ENCODE data around the gene CCRL2.
"Not testable (repeated sequence)": the region's sequence is repeated elsewhere in the genome, so short reads cannot be mapped to it uniquely, and the experiment has no call there.

CCRL2 gene

DNA sequence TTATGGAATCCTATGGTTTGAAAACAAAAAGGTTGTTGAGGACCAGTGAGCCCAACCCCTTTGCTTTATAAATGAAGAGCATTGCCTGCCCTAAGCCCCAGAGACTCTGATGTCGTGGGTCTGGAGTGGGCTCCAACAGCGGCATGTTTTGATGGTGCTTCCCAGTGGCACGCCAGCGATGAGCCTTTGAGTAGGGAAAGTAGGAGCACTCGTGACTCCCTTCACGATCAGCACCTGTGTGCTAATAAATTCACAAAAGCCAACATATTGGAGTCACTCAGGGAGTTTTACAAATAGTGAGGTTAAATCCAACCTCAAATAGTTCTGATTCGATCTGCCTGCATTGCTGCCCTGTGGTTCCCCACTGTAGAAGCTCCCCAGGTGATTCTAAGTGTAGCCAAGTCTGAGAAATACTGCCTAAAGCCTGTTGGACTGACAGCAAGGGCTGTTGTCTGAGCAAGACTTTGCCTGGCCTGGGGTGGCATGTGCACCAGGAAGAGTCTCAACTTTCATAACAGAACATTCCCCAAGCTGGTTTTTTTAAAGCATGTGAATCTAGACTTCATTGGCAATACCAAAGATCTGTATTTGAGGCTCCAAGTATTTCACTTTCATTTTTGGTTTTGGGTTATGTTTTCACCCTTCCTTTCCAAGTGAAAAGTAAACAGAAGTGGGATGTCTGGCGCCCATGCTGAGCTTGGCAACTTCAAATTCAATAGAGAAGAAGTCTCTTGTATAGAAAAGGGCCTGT lies 26.4 kb upstream of the CCRL2 start:
- Histone ChIP-seq H3K4me1 (ENCODE audit: control insufficient read depth, insufficient read depth, low read length, poor library complexity, severe bottlenecking) (peaks cover 6% of the 10 kb centered on the region), H3K36me3 (ENCODE audit: control insufficient read depth, insufficient read depth, low read length) (no peaks in the 10 kb centered on the region), H3K4me3 (ENCODE audit: insufficient read depth, low read depth, low read length, poor library complexity, severe bottlenecking) (no peak overlapping the region), H3K27ac (ENCODE audit: insufficient read depth, low read length, poor library complexity, severe bottlenecking) (no peak overlapping the region), H3K9me3 (ENCODE audit: control insufficient read depth, low read length) (no peaks in the 10 kb centered on the region), H3K27me3 (replicated peaks; ENCODE audit: control insufficient read depth, insufficient read depth, low read length, poor library complexity, severe bottlenecking) (no peaks in the 10 kb centered on the region)
- no peak for DNase-seq

- DNase-seq = no peak
- no peaks in the 10 kb centered on the region for H3K9me3 ChIP-seq (ENCODE audit: control insufficient read depth, low read length)
- H3K27me3 ChIP-seq (replicated peaks; ENCODE audit: control insufficient read depth, insufficient read depth, low read length, poor library complexity, severe bottlenecking) = no peaks in the 10 kb centered on the region
- no peaks in the 10 kb centered on the region for H3K36me3 ChIP-seq (ENCODE audit: control insufficient read depth, insufficient read depth, low read length)
- H3K27ac ChIP-seq (ENCODE audit: insufficient read depth, low read length, poor library complexity, severe bottlenecking) = no peak overlapping the region
- peaks cover 4% of the 10 kb centered on the region for H3K4me1 ChIP-seq (ENCODE audit: control insufficient read depth, insufficient read depth, low read length, poor library complexity, severe bottlenecking)
- no peak overlapping the region for H3K4me3 ChIP-seq (ENCODE audit: insufficient read depth, low read depth, low read length, poor library complexity, severe bottlenecking)
Observed at GRCh38 chr3:46381625-46382024, 25.4 kb upstream of the CCRL2 start.

DNA sequence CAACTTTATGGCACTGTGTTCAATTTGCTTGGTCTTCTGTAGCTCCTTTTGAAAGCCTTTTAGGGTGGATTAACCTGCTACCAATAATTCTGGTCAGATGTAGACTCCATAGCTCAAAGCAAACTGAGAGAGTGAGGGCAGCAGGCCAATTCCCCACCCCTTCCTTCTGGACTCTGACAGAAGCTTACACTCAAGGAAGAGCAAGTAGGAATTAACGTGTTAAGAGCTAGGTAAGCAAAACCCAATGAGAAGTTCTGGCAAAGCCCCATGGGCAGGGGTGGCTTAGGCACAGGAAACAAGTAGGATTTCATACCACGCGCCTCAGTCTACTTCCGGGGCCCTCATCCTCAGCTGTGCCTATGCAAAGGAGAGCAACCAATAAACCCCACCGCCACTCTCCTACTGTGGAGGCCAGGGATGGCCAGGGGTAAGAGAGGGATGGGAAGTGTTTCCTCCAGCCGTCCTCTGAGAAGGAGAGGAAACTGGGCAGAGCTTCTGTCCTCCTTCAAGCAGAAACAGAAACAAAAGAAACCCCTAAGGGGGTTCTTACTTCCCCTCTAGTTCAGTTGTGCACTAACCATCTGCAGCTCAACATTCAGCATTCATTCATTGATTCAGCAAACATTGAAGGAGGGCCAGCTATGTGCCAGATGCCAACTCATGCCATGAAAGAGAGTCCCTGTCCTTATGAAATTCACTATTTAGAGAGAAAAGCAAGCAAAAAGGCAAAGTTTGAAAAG lies 23.7 kb upstream of the CCRL2 start:
- Histone ChIP-seq H3K27me3 (replicated peaks; ENCODE audit: control insufficient read depth, insufficient read depth, low read length, poor library complexity, severe bottlenecking) (no peaks in the 10 kb centered on the region), H3K4me3 (ENCODE audit: insufficient read depth, low read depth, low read length, poor library complexity, severe bottlenecking) (no peak overlapping the region), H3K9me3 (ENCODE audit: control insufficient read depth, low read length) (no peaks in the 10 kb centered on the region), H3K27ac (ENCODE audit: insufficient read depth, low read length, poor library complexity, severe bottlenecking) (no peak overlapping the region), H3K4me1 (ENCODE audit: control insufficient read depth, insufficient read depth, low read length, poor library complexity, severe bottlenecking) (peaks cover 4% of the 10 kb centered on the region), H3K36me3 (ENCODE audit: control insufficient read depth, insufficient read depth, low read length) (no peaks in the 10 kb centered on the region)
- no peak for DNase-seq

DNA sequence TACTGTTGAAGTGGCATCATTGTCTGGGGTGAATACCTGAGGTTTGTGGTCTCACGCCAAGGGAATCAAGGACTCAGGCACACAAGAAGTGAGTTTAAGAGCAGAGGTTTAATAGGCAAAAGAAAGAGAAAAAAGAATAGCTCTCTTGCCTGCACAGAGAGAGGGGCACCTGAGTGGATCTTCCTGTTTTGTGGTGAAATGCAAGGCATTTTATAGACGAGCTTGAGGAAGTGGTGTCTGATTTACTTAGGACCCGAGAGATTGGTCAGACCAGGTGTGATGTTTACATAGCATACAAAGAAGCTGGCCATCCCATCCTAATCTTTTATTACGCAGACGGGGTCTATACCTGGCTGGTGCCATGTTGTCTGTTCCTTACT lies 23.1 kb upstream of the CCRL2 start:
- Histone ChIP-seq H3K27ac (ENCODE audit: insufficient read depth, low read length, poor library complexity, severe bottlenecking) (no peak overlapping the region), H3K4me3 (ENCODE audit: insufficient read depth, low read depth, low read length, poor library complexity, severe bottlenecking) (no peak overlapping the region), H3K27me3 (replicated peaks; ENCODE audit: control insufficient read depth, insufficient read depth, low read length, poor library complexity, severe bottlenecking) (no peaks in the 10 kb centered on the region), H3K36me3 (ENCODE audit: control insufficient read depth, insufficient read depth, low read length) (no peaks in the 10 kb centered on the region), H3K4me1 (ENCODE audit: control insufficient read depth, insufficient read depth, low read length, poor library complexity, severe bottlenecking) (peaks cover 4% of the 10 kb centered on the region), H3K9me3 (ENCODE audit: control insufficient read depth, low read length) (no peaks in the 10 kb centered on the region)
- DNase-seq = no peak

DNA sequence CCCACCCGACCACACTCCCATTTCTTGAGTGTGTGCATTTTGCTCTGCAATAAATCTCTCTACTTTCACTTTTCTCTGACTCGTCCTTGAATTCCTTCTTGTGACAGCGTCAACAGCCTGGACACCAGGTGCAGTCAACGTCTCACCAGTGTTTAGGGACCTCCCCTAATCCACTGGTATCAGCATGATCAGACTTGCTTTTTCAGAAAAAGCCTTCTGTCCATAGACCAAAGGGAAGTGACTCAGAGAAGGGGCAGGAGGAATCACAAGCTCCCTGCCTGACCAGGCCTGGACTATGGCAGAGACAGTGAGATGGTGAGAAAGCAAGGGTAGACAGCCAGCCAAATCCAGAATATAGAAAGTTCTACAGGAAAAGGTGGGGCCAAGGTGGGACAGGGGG lies 20.9 kb upstream of the CCRL2 start:
- H3K27ac ChIP-seq (ENCODE audit: insufficient read depth, low read length, poor library complexity, severe bottlenecking) = no peak overlapping the region
- no peak for DNase-seq
- no peaks in the 10 kb centered on the region for H3K4me1 ChIP-seq (ENCODE audit: control insufficient read depth, insufficient read depth, low read length, poor library complexity, severe bottlenecking)
- no peak overlapping the region for H3K4me3 ChIP-seq (ENCODE audit: insufficient read depth, low read depth, low read length, poor library complexity, severe bottlenecking)
- no peaks in the 10 kb centered on the region for H3K9me3 ChIP-seq (ENCODE audit: control insufficient read depth, low read length)
- H3K27me3 ChIP-seq (replicated peaks; ENCODE audit: control insufficient read depth, insufficient read depth, low read length, poor library complexity, severe bottlenecking) = no peaks in the 10 kb centered on the region
- no peaks in the 10 kb centered on the region for H3K36me3 ChIP-seq (ENCODE audit: control insufficient read depth, insufficient read depth, low read length)

- not testable (repeated sequence) for H3K27me3 ChIP-seq (replicated peaks; ENCODE audit: control insufficient read depth, insufficient read depth, low read length, poor library complexity, severe bottlenecking); H3K27ac ChIP-seq (ENCODE audit: insufficient read depth, low read length, poor library complexity, severe bottlenecking); H3K4me3 ChIP-seq (ENCODE audit: insufficient read depth, low read depth, low read length, poor library complexity, severe bottlenecking); H3K36me3 ChIP-seq (ENCODE audit: control insufficient read depth, insufficient read depth, low read length); H3K4me1 ChIP-seq (ENCODE audit: control insufficient read depth, insufficient read depth, low read length, poor library complexity, severe bottlenecking); DNase-seq; H3K9me3 ChIP-seq (ENCODE audit: control insufficient read depth, low read length)
Observed at GRCh38 chr3:46388847-46389246, 18.2 kb upstream of the CCRL2 start.

GRCh38 chr3:46389306-46389705 lies 17.8 kb upstream of the CCRL2 start:
- no peaks in the 10 kb centered on the region for H3K4me1 ChIP-seq (ENCODE audit: control insufficient read depth, insufficient read depth, low read length, poor library complexity, severe bottlenecking)
- no peaks in the 10 kb centered on the region for H3K27me3 ChIP-seq (replicated peaks; ENCODE audit: control insufficient read depth, insufficient read depth, low read length, poor library complexity, severe bottlenecking)
- H3K27ac ChIP-seq (ENCODE audit: insufficient read depth, low read length, poor library complexity, severe bottlenecking) = no peak overlapping the region
- no peaks in the 10 kb centered on the region for H3K9me3 ChIP-seq (ENCODE audit: control insufficient read depth, low read length)
- no peaks in the 10 kb centered on the region for H3K36me3 ChIP-seq (ENCODE audit: control insufficient read depth, insufficient read depth, low read length)
- DNase-seq = no peak
- H3K4me3 ChIP-seq (ENCODE audit: insufficient read depth, low read depth, low read length, poor library complexity, severe bottlenecking) = no peak overlapping the region

DNA sequence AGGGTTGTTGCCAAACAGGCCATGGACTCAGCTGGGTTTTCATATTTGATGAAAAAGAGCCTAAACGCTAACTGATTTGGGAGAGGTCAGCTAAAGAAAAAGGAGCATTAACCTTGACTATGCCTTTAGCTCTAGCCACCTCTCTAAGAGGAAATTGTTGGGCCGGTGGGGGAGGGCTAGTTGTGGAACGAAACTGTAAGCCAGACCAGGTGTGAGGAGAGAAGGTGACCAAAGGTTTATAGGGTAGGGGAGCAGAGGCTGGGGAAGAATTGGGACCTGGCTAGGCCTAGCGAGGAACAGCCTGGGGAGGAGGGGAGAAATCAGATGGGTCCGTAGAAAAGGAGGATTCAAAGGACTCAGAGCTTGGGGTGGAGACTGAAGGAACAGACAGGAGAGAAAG lies 15.5 kb upstream of the CCRL2 start:
- H3K27ac ChIP-seq (ENCODE audit: insufficient read depth, low read length, poor library complexity, severe bottlenecking); H3K4me3 ChIP-seq (ENCODE audit: insufficient read depth, low read depth, low read length, poor library complexity, severe bottlenecking); H3K9me3 ChIP-seq (ENCODE audit: control insufficient read depth, low read length); H3K4me1 ChIP-seq (ENCODE audit: control insufficient read depth, insufficient read depth, low read length, poor library complexity, severe bottlenecking); H3K36me3 ChIP-seq (ENCODE audit: control insufficient read depth, insufficient read depth, low read length); DNase-seq; H3K27me3 ChIP-seq (replicated peaks; ENCODE audit: control insufficient read depth, insufficient read depth, low read length, poor library complexity, severe bottlenecking): not testable (repeated sequence)

- Histone ChIP-seq H3K4me1 (ENCODE audit: control insufficient read depth, insufficient read depth, low read length, poor library complexity, severe bottlenecking) (no peaks in the 10 kb centered on the region), H3K9me3 (ENCODE audit: control insufficient read depth, low read length) (no peaks in the 10 kb centered on the region), H3K4me3 (ENCODE audit: insufficient read depth, low read depth, low read length, poor library complexity, severe bottlenecking) (no peak overlapping the region), H3K27me3 (replicated peaks; ENCODE audit: control insufficient read depth, insufficient read depth, low read length, poor library complexity, severe bottlenecking) (no peaks in the 10 kb centered on the region), H3K27ac (ENCODE audit: insufficient read depth, low read length, poor library complexity, severe bottlenecking) (no peak overlapping the region), H3K36me3 (ENCODE audit: control insufficient read depth, insufficient read depth, low read length) (no peaks in the 10 kb centered on the region)
- DNase-seq = no peak
Observed at GRCh38 chr3:46393011-46393410, 14.0 kb upstream of the CCRL2 start.

- no peaks in the 10 kb centered on the region for H3K9me3 ChIP-seq (ENCODE audit: control insufficient read depth, low read length)
- H3K36me3 ChIP-seq (ENCODE audit: control insufficient read depth, insufficient read depth, low read length) = no peaks in the 10 kb centered on the region
- H3K27me3 ChIP-seq (replicated peaks; ENCODE audit: control insufficient read depth, insufficient read depth, low read length, poor library complexity, severe bottlenecking) = no peaks in the 10 kb centered on the region
- H3K4me1 ChIP-seq (ENCODE audit: control insufficient read depth, insufficient read depth, low read length, poor library complexity, severe bottlenecking) = no peaks in the 10 kb centered on the region
- no peak overlapping the region for H3K4me3 ChIP-seq (ENCODE audit: insufficient read depth, low read depth, low read length, poor library complexity, severe bottlenecking)
- DNase-seq = no peak
- no peak overlapping the region for H3K27ac ChIP-seq (ENCODE audit: insufficient read depth, low read length, poor library complexity, severe bottlenecking)
Observed at GRCh38 chr3:46393554-46394434, 13.3 kb upstream of the CCRL2 start.

All from effector memory CD4-positive, alpha-beta T cell (primary cell).